HuH-7 (cell line): Measurements from ENCODE around the gene XYLB.

Experiments
- DNase-seq: peaks from one replicate; pipeline ENCODE4 v3.0.0; 2011; ENCODE audit warnings: low spot score

Gene XYLB

GRCh38 chr3:38323060-38323459 lies 23.5 kb upstream of the XYLB start:
- no peak for DNase-seq

GRCh38 chr3:38325256-38325655 lies 21.3 kb upstream of the XYLB start:
- DNase-seq, result no peak

- no peak for DNase-seq
These were observed 19.1 kb upstream of the XYLB start for GRCh38 chr3:38327335-38328009.

- no peak for DNase-seq
These were observed 15.1 kb upstream of the XYLB start for GRCh38 chr3:38331257-38332022.

- no peak for DNase-seq
These were observed 14.4 kb upstream of the XYLB start for GRCh38 chr3:38332201-38332600.

- DNase-seq, result no peak
These were observed 12.2 kb upstream of the XYLB start for GRCh38 chr3:38334142-38335055.

- no peak for DNase-seq
These were observed 11.3 kb upstream of the XYLB start for GRCh38 chr3:38335263-38335662.

GRCh38 chr3:38337703-38338102 lies 8.9 kb upstream of the XYLB start:
- DNase-seq, result no peak

GRCh38 chr3:38343797-38344594 lies 2.6 kb upstream of the XYLB start:
- DNase-seq, result no peak

GRCh38 chr3:38345879-38346586 lies 552 bp upstream of the XYLB start:
- DNase-seq, result no peak

- DNase-seq, result peak; percentile 68
These were observed 1.0 kb downstream of the XYLB start for GRCh38 chr3:38347421-38348200.

- DNase-seq, result no peak
These were observed 2.3 kb downstream of the XYLB start for GRCh38 chr3:38348903-38349302.

GRCh38 chr3:38349684-38350359 lies 3.2 kb downstream of the XYLB start:
- DNase-seq, result no peak

GRCh38 chr3:38353151-38353550 lies 6.6 kb downstream of the XYLB start:
- DNase-seq, result no peak

- DNase-seq, result no peak
These were observed 8.2 kb downstream of the XYLB start for GRCh38 chr3:38354588-38355330.

- no peak for DNase-seq
These were observed 12.5 kb downstream of the XYLB start for GRCh38 chr3:38359038-38359437.

- no peak for DNase-seq
These were observed 13.8 kb downstream of the XYLB start for GRCh38 chr3:38360345-38360744.

- DNase-seq, result no peak
These were observed 14.9 kb downstream of the XYLB start for GRCh38 chr3:38361496-38361895.

- DNase-seq, result no peak
These were observed 16.2 kb downstream of the XYLB start for GRCh38 chr3:38362825-38363224.
